Tibial artery (tissue), 4 donors: ENCODE measurements around the gene MIEF1.

Experiments used
- DNase-seq, 2 donors: peaks; one replicate each; pipeline ENCODE4 v3.0.0-alpha.2; 2019
- H3K27ac ChIP-seq, 2 donors: fragments of 200-600 bp; sonication (generic) in 1 of 2; 1 replicate in 1 of 2; 2 replicates in 1 of 2; pipeline ENCODE4 v1.5.1; 2018 to 2019; ENCODE audit warnings: mild to moderate bottlenecking in 1 of 2
- H3K27me3 ChIP-seq, 2 donors: fragments of 200-600 bp; sonication (generic) in 1 of 2; one replicate each; pipeline versions ENCODE4 v1.5.1 to v1.6.0; 2016 to 2019
- H3K36me3 ChIP-seq, 3 donors: fragments of 200-600 bp; sonication (generic) in 2 of 3; one replicate each; pipeline ENCODE4 v1.5.1; 2016 to 2019; ENCODE audit warnings: mild to moderate bottlenecking in 2 of 3
- H3K4me1 ChIP-seq, 4 donors: fragments of 200-600 bp; sonication (generic) in 2 of 4; 1 replicate in 3 of 4; 2 replicates in 1 of 4; pipeline ENCODE4 v1.5.1; 2016 to 2019
- H3K4me3 ChIP-seq, 2 donors: fragments of 200-600 bp; sonication (generic) in 1 of 2; 1 replicate in 1 of 2; 2 replicates in 1 of 2; pipeline ENCODE4 v1.5.1; 2018 to 2019; ENCODE audit warnings: mild to moderate bottlenecking in 2 of 2
- H3K9me3 ChIP-seq, 3 donors: fragments of 200-600 bp; sonication (generic) in 1 of 3; one replicate each; pipeline ENCODE4 v1.5.1; 2016 to 2019
- CTCF ChIP-seq, 2 experiments: fragments of 200-600 bp in 1 of 2; fragments of 450-650 bp in 1 of 2; IDR thresholded peaks; one replicate each; pipeline ENCODE4 v1.5.1; 2017 to 2019; ENCODE audit warnings: antibody characterized with exemption in 2 of 2, mild to moderate bottlenecking in 1 of 2, moderate library complexity in 1 of 2
- intact Hi-C: fragments of 100-400 bp; cut with DNase I; formaldehyde crosslinking; loops from one replicate; pipeline ENCODE4 v1.15.0; 2023; ENCODE audit warnings: low total_unique reads

MIEF1 gene

DNA sequence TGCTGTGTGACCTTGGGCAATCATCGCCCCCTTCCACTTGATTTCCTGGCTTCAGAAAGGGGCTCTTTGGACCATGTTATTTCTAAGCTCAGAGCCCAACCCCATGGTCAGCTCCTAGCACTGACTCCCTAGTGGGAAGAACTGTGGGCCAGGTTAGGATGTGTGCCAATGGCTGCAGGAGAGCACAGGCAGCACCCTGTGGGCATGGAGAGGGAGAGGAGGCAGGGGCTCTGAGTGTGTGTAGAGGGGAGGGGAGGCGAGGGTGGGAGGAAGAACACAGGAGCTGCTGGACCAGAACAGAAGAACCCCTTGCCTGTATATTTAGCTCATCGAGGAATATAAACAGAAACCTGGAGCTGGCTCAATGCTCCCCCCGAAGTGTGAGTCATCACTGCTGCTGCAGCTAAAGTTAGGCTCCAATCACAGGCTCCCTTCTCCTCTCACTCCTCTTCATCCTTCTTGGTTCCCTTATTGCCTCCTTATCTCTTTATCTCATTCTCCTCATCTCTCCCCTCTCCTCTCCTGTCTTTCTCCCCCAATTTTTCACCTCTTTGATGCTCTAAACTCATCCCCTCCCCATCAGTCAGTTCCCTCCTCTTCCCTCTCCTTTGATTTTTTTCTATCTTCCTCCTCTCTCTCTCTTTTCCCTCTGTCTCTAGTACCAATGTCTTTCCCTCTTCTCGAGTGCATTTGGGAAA lies 44.9 kb downstream of the MIEF1 start:
- TF ChIP-seq CTCF (IDR thresholded peaks at IDR 0.05): no peak

GRCh38 chr22:39547587-39547947 lies 45.5 kb downstream of the MIEF1 start:
- no peaks in the 10 kb centered on the region for H3K36me3 ChIP-seq
- no peak for TF ChIP-seq CTCF (IDR thresholded peaks at IDR 0.05)
- peaks cover 0 to 5% (median 0%) of the 10 kb centered on the region in 4 donors for H3K4me1 ChIP-seq
- H3K27me3 ChIP-seq: peaks cover 0 to 81% of the 10 kb centered on the region in 2 donors
- intact Hi-C loops: no loop called here
- H3K9me3 ChIP-seq: no peaks in the 10 kb centered on the region
- no peak overlapping the region for H3K27ac ChIP-seq
- DNase-seq: no peak
- H3K4me3 ChIP-seq: no peak overlapping the region

More for the DNA sequence above, 44.9 kb downstream of the MIEF1 start:
- no peak overlapping the region for H3K27ac ChIP-seq
- peaks cover 0 to 81% of the 10 kb centered on the region in 2 donors for H3K27me3 ChIP-seq
- no peak for DNase-seq
- H3K4me3 ChIP-seq: no peak overlapping the region
- intact Hi-C loops: no loop called here
- H3K9me3 ChIP-seq: no peaks in the 10 kb centered on the region
- H3K36me3 ChIP-seq: no peaks in the 10 kb centered on the region
- peaks cover 0 to 5% (median 0%) of the 10 kb centered on the region in 4 donors for H3K4me1 ChIP-seq

GRCh38 chr22:39553429-39553828 lies 51.3 kb downstream of the MIEF1 start:
- no peaks in the 10 kb centered on the region for H3K36me3 ChIP-seq
- peaks cover 0 to 13% (median 10%) of the 10 kb centered on the region in 4 donors for H3K4me1 ChIP-seq
- DNase-seq: no peak
- H3K9me3 ChIP-seq: no peaks in the 10 kb centered on the region
- H3K27me3 ChIP-seq: peaks cover 0 to 79% of the 10 kb centered on the region in 2 donors
- H3K4me3 ChIP-seq: no peak overlapping the region
- no peak overlapping the region for H3K27ac ChIP-seq
- intact Hi-C loops: no loop called here
- TF ChIP-seq CTCF (IDR thresholded peaks at IDR 0.05): no peak

- H3K9me3 ChIP-seq: no peaks in the 10 kb centered on the region
- no peak overlapping the region for H3K4me3 ChIP-seq
- intact Hi-C loops: no loop called here
- no peak overlapping the region for H3K27ac ChIP-seq
- peaks cover 0 to 16% (median 12%) of the 10 kb centered on the region in 4 donors for H3K4me1 ChIP-seq
- DNase-seq: no peak
- no peaks in the 10 kb centered on the region for H3K36me3 ChIP-seq
- peaks cover 0 to 81% of the 10 kb centered on the region in 2 donors for H3K27me3 ChIP-seq
- TF ChIP-seq CTCF (IDR thresholded peaks at IDR 0.05): no peak
These were observed 52.1 kb downstream of the MIEF1 start for GRCh38 chr22:39554151-39554550.

DNA sequence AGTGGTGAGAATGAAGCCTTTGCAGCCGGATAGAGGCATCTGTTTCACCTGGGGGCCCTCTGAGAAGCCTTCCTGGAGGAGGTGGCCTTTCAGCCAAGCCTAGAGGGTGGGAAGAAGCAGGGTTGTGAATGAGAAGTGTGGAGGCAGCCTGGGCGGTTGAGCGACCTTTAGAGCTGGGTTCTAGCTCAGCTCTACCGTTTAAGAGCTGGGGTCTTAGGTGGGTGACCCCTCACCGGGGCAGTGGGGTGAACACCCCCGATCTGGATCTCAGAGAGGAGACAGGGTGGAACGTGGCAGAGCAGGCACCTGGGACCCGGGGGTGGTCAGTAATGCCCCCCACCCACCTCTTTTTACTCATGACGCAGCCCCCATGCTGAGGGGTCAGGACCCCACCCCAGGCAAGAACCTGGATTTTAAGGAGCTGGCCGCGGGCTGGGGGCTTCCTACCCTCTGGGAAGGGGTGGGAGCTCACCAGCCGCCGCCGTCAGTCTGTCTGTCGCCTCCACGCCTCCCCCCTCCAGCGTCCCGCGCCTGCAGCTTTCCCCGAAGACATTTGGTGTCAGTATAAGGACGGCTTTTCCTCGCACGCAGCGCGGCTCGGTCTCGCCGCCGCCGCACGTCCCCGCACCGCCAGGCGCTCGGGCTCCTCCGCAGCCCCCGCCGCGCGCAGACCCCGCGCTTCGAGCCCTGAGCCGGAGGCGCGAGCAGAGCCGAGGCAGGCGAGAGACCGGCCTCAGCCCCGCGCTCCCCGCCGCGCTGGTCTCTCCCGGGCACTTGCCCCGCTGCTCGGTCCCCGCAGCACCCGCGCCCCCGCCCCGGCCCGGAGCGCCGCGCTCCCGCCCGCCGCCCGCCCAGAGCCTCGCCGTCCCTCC lies 55.1 kb downstream of the MIEF1 start:
- intact Hi-C loops: no loop called here
- H3K27ac ChIP-seq: no peak overlapping the region

More for the DNA sequence above, 55.1 kb downstream of the MIEF1 start:
- TF ChIP-seq CTCF (IDR thresholded peaks at IDR 0.05): no peak
- Histone ChIP-seq H3K27me3 (peaks cover 0 to 84% of the 10 kb centered on the region in 2 donors), H3K9me3 (no peaks in the 10 kb centered on the region), H3K4me1 (peaks cover 0 to 25% (median 12%) of the 10 kb centered on the region in 4 donors), H3K36me3 (no peaks in the 10 kb centered on the region), H3K4me3 (peak overlapping the region in 1 of 2 donors; percentile 3)
- DNase-seq: no peak
